ENCODE results near the gene OR6J1. TPM values are rescaled to one million over a fixed set of nuclear protein-coding genes. Genes with fewer than 3 reads are reported as not detected.

The OR6J1 gene
- total RNA-seq, 2 donors from 2014 or later: not detected

DNA sequence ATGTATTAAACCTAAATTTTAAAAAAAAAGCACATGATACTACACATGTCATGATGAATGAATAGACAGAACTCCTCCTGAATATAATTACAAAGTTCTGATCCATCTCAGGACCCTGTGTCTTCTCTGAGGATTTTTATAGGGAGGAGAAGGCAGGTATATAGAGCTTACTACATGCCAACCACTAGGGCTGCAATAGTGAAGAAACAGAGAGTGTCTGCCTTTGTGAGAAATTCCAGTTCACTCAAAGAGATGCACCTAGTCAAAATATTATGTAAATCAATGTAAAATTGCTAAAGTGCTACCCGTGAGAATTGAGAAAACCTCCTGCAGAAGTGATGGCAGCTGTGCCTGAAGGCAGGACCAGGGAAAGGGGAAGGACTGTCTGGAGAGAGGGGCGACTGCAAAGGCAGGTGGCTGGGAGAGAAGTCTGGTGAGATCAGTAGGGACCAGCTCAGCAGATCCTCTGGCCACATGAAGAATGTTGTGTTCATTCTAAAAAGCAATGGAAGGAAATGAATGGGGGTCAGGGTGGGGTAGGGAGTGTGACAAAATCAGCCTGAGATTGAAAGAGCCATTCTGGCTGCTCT, 31.0 kb downstream of the OR6J1 start:
- intact Hi-C loops (cut with DNase I): no loop called here
- Histone ChIP-seq H3K27ac (peak overlapping the region; percentile 26 to 77 (median 60)), H3K27me3 (no peaks in the 10 kb centered on the region)

DNA sequence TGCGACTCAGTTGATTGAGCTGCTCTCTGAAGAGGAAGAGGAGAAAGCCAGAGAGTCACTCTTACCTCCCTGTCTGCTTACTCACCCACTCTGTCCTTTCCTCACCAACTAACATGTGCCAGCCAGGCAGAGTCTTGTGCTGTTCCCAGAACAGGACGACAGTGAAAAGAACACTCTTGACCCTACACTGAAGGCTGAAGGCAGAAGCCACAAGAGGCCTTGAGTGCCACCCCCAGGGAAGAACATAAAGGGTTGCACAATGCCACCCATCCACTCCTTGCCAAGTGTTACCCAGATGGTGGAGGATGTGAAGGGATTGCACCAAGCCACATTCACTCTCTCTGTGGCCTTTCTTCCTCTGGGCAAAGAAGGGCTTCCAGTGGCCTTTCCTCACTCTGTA, 33.2 kb downstream of the OR6J1 start:
- Histone ChIP-seq H3K27ac (no peak overlapping the region), H3K9me3 (no peaks in the 10 kb centered on the region), H3K4me3 (no peak overlapping the region), H3K36me3 (replicated peaks in 1 of 2; ENCODE audit: insufficient read depth in 1 of 2, low read depth in 2 of 2) (peaks cover 30 to 39% of the 10 kb centered on the region in 2 donors), H3K27me3 (no peaks in the 10 kb centered on the region), H3K4me1 (peaks cover 11% of the 10 kb centered on the region)
- DNase-seq: no peak
- intact Hi-C loops (cut with DNase I): no loop called here
- no peak for ATAC-seq
- 81 to 94% methylated on average over 2 of the region's 2 CpGs for WGBS, 2 donors
- TF ChIP-seq, protein P1, sequence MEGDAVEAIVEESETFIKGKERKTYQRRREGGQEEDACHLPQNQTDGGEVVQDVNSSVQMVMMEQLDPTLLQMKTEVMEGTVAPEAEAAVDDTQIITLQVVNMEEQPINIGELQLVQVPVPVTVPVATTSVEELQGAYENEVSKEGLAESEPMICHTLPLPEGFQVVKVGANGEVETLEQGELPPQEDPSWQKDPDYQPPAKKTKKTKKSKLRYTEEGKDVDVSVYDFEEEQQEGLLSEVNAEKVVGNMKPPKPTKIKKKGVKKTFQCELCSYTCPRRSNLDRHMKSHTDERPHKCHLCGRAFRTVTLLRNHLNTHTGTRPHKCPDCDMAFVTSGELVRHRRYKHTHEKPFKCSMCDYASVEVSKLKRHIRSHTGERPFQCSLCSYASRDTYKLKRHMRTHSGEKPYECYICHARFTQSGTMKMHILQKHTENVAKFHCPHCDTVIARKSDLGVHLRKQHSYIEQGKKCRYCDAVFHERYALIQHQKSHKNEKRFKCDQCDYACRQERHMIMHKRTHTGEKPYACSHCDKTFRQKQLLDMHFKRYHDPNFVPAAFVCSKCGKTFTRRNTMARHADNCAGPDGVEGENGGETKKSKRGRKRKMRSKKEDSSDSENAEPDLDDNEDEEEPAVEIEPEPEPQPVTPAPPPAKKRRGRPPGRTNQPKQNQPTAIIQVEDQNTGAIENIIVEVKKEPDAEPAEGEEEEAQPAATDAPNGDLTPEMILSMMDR (IDR thresholded peaks at IDR 0.05): no peak
- TF ChIP-seq POLR2A (IDR thresholded peaks at IDR 0.05): no peak

More for the DNA sequence above, 31.0 kb downstream of the OR6J1 start:
- 52 to 59% methylated on average over 2 of the region's 2 CpGs for WGBS, 2 donors
- TF ChIP-seq POLR2A (IDR thresholded peaks at IDR 0.05): no peak
- TF ChIP-seq, protein P1 (IDR thresholded peaks at IDR 0.05): no peak
- ATAC-seq (no peak), DNase-seq (no peak)
- no peak overlapping the region for H3K4me3 ChIP-seq
- H3K4me1 ChIP-seq: peaks cover 11% of the 10 kb centered on the region
- H3K36me3 ChIP-seq (replicated peaks in 1 of 2; ENCODE audit: insufficient read depth in 1 of 2, low read depth in 2 of 2): peaks cover 13 to 31% of the 10 kb centered on the region in 2 donors
- H3K9me3 ChIP-seq: no peaks in the 10 kb centered on the region

DNA sequence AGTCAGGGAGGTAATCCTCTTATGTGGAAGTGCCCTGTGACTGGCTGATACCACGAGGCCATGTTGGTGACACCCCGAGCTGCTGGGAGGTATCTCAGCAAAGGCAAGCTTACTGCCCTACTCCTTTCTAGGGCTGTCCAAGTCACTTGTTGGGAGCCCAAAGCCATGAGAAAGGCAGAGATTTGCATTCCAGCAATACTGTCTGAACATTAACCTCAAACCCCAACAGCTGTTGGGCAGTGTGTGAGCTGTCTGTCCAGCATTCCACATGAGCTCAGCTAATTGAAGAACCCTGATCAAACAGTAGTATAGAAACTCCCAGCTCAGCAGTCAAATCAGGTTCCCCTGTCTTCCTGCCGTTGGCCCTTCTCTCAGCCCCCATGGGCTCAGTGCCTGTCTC, 36.9 kb downstream of the OR6J1 start:
- ATAC-seq: no peak
- Histone ChIP-seq H3K27me3 (no peaks in the 10 kb centered on the region), H3K36me3 (replicated peaks in 1 of 2; ENCODE audit: insufficient read depth in 1 of 2, low read depth in 2 of 2) (peaks cover 37 to 47% of the 10 kb centered on the region in 2 donors), H3K27ac (no peak overlapping the region), H3K4me3 (no peak overlapping the region), H3K9me3 (no peaks in the 10 kb centered on the region), H3K4me1 (no peaks in the 10 kb centered on the region)
- WGBS, 2 donors: 53 to 72% methylated on average over 1 to 3 of the region's 3 CpGs
- TF ChIP-seq POLR2A (IDR thresholded peaks at IDR 0.05): no peak
- TF ChIP-seq, protein P1 (IDR thresholded peaks at IDR 0.05): no peak
- no peak for DNase-seq
- intact Hi-C loops (cut with DNase I): no loop called here

DNA sequence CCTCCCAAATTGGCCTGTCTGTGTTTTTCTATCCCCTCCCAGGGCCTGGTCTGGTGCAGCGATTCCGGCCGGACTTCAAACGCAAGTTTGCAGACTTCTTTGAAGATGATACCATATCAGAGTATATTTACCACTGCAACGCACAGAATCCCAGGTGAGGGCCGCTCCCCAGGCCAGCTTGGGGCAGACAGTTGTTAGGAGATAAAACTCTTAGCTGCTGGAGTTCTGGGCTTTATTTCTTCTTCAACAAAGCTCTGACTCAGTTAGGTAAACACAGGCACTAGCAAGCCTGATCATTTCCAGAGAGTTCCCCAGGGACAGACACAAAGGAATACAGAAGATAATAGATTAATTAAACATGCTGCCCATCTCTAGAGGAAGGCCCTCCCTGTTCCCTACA, 37.8 kb downstream of the OR6J1 start:
- intact Hi-C loops (cut with DNase I): no loop called here
- no peak for DNase-seq
- Histone ChIP-seq H3K36me3 (replicated peaks in 1 of 2; ENCODE audit: insufficient read depth in 1 of 2, low read depth in 2 of 2) (peaks cover 36 to 45% of the 10 kb centered on the region in 2 donors), H3K27ac (no peak overlapping the region), H3K9me3 (no peaks in the 10 kb centered on the region), H3K27me3 (no peaks in the 10 kb centered on the region), H3K4me1 (no peaks in the 10 kb centered on the region), H3K4me3 (no peak overlapping the region)
- no peak for TF ChIP-seq POLR2A (IDR thresholded peaks at IDR 0.05)
- TF ChIP-seq, protein P1 (IDR thresholded peaks at IDR 0.05): no peak
- ATAC-seq: no peak
- 84 to 87% methylated on average over 6 of the region's 6 CpGs for WGBS, 2 donors

DNA sequence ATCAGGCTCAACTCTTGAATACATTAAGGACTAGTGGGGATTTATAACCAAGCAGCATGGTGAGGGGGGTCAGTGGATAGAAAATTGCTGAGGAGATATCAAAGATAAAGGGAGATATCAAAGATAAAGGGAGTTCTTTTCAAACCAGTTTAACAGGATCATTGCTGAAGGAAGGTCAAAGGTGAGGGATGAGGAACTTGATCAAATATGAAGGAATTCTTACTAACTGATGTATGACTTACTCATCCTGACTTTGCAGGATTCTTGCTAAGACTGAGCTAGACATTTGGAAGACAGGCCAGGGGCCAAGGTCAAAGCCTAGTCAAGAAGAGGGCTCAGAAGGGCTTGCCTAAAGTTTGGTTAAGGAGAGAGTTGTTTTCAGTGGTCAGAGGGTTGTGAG, 41.3 kb downstream of the OR6J1 start:
- peaks cover 15% of the 10 kb centered on the region for H3K4me1 ChIP-seq
- peaks cover 13 to 23% of the 10 kb centered on the region in 2 donors for H3K36me3 ChIP-seq (replicated peaks in 1 of 2; ENCODE audit: insufficient read depth in 1 of 2, low read depth in 2 of 2)
- no peak overlapping the region for H3K4me3 ChIP-seq
- DNase-seq: no peak
- intact Hi-C loops (cut with DNase I): no loop called here
- no peaks in the 10 kb centered on the region for H3K9me3 ChIP-seq
- no peaks in the 10 kb centered on the region for H3K27me3 ChIP-seq
- ATAC-seq: no peak
- TF ChIP-seq POLR2A (IDR thresholded peaks at IDR 0.05): no peak
- TF ChIP-seq, protein P1 (IDR thresholded peaks at IDR 0.05): no peak
- no peak overlapping the region for H3K27ac ChIP-seq

Data from body of pancreas (tissue), 4 donors.